Body of pancreas (tissue), 4 donors: ENCODE results near the gene PANK1.

Experiments used
- POLR2A ChIP-seq, 3 donors: fragments of 450-650 bp; IDR thresholded peaks; one replicate each; pipeline ENCODE4 v1.6.1; 2016; ENCODE audit warnings: antibody characterized with exemption in 3 of 3, mild to moderate bottlenecking in 2 of 3
- TF ChIP-seq, protein P1 (sequence below), 7 experiments: fragments of 450-650 bp in 4 of 7; fragments of 200-600 bp in 3 of 7; sonication (generic) in 3 of 7; IDR thresholded peaks; one replicate each; pipeline ENCODE4 v1.5.1; 2016 to 2019; ENCODE audit warnings: antibody characterized with exemption in 7 of 7

GRCh38 chr10:89615112-89615511 is 29.9 kb downstream of the PANK1 start:
- no peak for TF ChIP-seq POLR2A (IDR thresholded peaks at IDR 0.05)
- TF ChIP-seq, protein P1, sequence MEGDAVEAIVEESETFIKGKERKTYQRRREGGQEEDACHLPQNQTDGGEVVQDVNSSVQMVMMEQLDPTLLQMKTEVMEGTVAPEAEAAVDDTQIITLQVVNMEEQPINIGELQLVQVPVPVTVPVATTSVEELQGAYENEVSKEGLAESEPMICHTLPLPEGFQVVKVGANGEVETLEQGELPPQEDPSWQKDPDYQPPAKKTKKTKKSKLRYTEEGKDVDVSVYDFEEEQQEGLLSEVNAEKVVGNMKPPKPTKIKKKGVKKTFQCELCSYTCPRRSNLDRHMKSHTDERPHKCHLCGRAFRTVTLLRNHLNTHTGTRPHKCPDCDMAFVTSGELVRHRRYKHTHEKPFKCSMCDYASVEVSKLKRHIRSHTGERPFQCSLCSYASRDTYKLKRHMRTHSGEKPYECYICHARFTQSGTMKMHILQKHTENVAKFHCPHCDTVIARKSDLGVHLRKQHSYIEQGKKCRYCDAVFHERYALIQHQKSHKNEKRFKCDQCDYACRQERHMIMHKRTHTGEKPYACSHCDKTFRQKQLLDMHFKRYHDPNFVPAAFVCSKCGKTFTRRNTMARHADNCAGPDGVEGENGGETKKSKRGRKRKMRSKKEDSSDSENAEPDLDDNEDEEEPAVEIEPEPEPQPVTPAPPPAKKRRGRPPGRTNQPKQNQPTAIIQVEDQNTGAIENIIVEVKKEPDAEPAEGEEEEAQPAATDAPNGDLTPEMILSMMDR (IDR thresholded peaks at IDR 0.05): no peak
